ENCODE data around the gene LMO4. TPM values are rescaled to one million over a fixed set of nuclear protein-coding genes. Genes with fewer than 3 reads are reported as not detected.

Gene LMO4
- total RNA-seq, 1 experiment from 2014 or later, result 88.9 TPM

DNA sequence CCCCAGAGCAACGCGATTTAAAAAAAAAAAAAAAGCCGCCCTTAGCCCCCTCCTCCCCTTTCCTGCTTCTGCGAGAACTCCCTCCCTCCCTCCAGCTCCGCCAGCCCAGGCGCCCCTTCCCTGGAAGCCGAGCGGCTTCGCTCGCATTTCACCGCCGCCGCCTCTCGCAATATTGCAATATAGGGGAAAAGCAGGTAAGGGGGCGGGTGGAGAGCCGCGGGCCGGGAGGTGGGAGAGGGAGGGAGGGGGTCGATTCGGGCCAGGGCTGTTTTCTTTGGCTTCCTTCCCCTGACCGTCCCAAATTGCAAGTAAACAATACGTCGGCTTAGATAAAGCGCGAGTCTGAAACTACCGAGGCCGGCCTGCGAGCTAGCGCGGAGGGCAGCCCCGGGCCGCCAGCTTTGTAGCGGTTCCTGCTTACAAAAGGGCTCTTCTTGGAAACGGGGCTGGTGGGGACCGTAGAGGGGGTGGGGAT lies 408 bp downstream of the LMO4 start (continued):
- TF ChIP-seq ATF1 (CRISPR knock-in tag; IDR thresholded peaks at IDR 0.05), result no peak
- TF ChIP-seq, protein P1, sequence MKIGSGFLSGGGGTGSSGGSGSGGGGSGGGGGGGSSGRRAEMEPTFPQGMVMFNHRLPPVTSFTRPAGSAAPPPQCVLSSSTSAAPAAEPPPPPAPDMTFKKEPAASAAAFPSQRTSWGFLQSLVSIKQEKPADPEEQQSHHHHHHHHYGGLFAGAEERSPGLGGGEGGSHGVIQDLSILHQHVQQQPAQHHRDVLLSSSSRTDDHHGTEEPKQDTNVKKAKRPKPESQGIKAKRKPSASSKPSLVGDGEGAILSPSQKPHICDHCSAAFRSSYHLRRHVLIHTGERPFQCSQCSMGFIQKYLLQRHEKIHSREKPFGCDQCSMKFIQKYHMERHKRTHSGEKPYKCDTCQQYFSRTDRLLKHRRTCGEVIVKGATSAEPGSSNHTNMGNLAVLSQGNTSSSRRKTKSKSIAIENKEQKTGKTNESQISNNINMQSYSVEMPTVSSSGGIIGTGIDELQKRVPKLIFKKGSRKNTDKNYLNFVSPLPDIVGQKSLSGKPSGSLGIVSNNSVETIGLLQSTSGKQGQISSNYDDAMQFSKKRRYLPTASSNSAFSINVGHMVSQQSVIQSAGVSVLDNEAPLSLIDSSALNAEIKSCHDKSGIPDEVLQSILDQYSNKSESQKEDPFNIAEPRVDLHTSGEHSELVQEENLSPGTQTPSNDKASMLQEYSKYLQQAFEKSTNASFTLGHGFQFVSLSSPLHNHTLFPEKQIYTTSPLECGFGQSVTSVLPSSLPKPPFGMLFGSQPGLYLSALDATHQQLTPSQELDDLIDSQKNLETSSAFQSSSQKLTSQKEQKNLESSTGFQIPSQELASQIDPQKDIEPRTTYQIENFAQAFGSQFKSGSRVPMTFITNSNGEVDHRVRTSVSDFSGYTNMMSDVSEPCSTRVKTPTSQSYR (CRISPR knock-in tag; IDR thresholded peaks at IDR 0.05), result no peak
- no peak for TF ChIP-seq NFATC4 (CRISPR knock-in tag; IDR thresholded peaks at IDR 0.05)
- TF ChIP-seq TP53 (CRISPR knock-in tag; IDR thresholded peaks at IDR 0.05), result no peak

- H3K27me3 Mint-ChIP-seq (ENCODE audit: low read depth), result no peaks in the 10 kb centered on the region
- H3K27ac Mint-ChIP-seq, result peak overlapping the region; percentile 99
- no peaks in the 10 kb centered on the region for H3K9me3 Mint-ChIP-seq
- H3K36me3 Mint-ChIP-seq, result peaks cover 24% of the 10 kb centered on the region
- peaks cover 42% of the 10 kb centered on the region for H3K4me1 Mint-ChIP-seq
- ATAC-seq (no peak), DNase-seq (ENCODE audit: low spot score) (no peak)
- ChIA-PET CTCF (interaction anchor here (1.7 kb wide), 1 partner anchor 49 kb away, joined by 5 read pairs; no protein-coding TSS in a partner anchor), POLR2A (interaction anchor here (0.6 to 3.4 kb wide), 5 partner anchors 17 to 967 kb away, joined by 3 to 20 read pairs (median 4); partner anchors contain the start of genes HS2ST1 and SELENOF)
- H3K4me3 Mint-ChIP-seq, result peak overlapping the region; percentile 85
- no peak for TF ChIP-seq OVOL2 (CRISPR knock-in tag; IDR thresholded peaks at IDR 0.05; ENCODE audit: borderline replicate concordance)
- TF ChIP-seq ZNF121 (CRISPR knock-in tag; IDR thresholded peaks at IDR 0.05), result no peak
- no peak for TF ChIP-seq TCF7 (CRISPR knock-in tag; IDR thresholded peaks at IDR 0.05; ENCODE audit: low read depth)
- no peak for TF ChIP-seq PRDM15 (CRISPR knock-in tag; IDR thresholded peaks at IDR 0.05)
- no peak for TF ChIP-seq STAT6 (CRISPR knock-in tag; conservative IDR thresholded peaks at IDR 0.05; ENCODE audit: low read depth)
- TF ChIP-seq CREM (CRISPR knock-in tag; IDR thresholded peaks at IDR 0.05), result no peak
- TF ChIP-seq ATF1 (CRISPR knock-in tag; IDR thresholded peaks at IDR 0.05), result no peak
- TF ChIP-seq EMX1 (CRISPR knock-in tag; IDR thresholded peaks at IDR 0.05), result no peak
- no peak for TF ChIP-seq NR2C2 (CRISPR knock-in tag; IDR thresholded peaks at IDR 0.05)
- TF ChIP-seq, protein P2, sequence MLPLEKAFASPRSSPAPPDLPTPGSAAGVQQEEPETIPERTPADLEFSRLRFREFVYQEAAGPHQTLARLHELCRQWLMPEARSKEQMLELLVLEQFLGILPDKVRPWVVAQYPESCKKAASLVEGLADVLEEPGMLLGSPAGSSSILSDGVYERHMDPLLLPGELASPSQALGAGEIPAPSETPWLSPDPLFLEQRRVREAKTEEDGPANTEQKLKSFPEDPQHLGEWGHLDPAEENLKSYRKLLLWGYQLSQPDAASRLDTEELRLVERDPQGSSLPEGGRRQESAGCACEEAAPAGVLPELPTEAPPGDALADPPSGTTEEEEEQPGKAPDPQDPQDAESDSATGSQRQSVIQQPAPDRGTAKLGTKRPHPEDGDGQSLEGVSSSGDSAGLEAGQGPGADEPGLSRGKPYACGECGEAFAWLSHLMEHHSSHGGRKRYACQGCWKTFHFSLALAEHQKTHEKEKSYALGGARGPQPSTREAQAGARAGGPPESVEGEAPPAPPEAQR (CRISPR knock-in tag; IDR thresholded peaks at IDR 0.05), result no peak
- no peak for TF ChIP-seq SMAD4 (CRISPR knock-in tag; IDR thresholded peaks at IDR 0.05)
- TF ChIP-seq, protein P3, sequence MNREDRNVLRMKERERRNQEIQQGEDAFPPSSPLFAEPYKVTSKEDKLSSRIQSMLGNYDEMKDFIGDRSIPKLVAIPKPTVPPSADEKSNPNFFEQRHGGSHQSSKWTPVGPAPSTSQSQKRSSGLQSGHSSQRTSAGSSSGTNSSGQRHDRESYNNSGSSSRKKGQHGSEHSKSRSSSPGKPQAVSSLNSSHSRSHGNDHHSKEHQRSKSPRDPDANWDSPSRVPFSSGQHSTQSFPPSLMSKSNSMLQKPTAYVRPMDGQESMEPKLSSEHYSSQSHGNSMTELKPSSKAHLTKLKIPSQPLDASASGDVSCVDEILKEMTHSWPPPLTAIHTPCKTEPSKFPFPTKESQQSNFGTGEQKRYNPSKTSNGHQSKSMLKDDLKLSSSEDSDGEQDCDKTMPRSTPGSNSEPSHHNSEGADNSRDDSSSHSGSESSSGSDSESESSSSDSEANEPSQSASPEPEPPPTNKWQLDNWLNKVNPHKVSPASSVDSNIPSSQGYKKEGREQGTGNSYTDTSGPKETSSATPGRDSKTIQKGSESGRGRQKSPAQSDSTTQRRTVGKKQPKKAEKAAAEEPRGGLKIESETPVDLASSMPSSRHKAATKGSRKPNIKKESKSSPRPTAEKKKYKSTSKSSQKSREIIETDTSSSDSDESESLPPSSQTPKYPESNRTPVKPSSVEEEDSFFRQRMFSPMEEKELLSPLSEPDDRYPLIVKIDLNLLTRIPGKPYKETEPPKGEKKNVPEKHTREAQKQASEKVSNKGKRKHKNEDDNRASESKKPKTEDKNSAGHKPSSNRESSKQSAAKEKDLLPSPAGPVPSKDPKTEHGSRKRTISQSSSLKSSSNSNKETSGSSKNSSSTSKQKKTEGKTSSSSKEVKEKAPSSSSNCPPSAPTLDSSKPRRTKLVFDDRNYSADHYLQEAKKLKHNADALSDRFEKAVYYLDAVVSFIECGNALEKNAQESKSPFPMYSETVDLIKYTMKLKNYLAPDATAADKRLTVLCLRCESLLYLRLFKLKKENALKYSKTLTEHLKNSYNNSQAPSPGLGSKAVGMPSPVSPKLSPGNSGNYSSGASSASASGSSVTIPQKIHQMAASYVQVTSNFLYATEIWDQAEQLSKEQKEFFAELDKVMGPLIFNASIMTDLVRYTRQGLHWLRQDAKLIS (CRISPR knock-in tag; IDR thresholded peaks at IDR 0.05; ENCODE audit: borderline replicate concordance), result no peak
- TF ChIP-seq, protein P4, sequence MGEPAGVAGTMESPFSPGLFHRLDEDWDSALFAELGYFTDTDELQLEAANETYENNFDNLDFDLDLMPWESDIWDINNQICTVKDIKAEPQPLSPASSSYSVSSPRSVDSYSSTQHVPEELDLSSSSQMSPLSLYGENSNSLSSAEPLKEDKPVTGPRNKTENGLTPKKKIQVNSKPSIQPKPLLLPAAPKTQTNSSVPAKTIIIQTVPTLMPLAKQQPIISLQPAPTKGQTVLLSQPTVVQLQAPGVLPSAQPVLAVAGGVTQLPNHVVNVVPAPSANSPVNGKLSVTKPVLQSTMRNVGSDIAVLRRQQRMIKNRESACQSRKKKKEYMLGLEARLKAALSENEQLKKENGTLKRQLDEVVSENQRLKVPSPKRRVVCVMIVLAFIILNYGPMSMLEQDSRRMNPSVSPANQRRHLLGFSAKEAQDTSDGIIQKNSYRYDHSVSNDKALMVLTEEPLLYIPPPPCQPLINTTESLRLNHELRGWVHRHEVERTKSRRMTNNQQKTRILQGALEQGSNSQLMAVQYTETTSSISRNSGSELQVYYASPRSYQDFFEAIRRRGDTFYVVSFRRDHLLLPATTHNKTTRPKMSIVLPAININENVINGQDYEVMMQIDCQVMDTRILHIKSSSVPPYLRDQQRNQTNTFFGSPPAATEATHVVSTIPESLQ (CRISPR knock-in tag; IDR thresholded peaks at IDR 0.05), result no peak
- TF ChIP-seq ZNF219 (CRISPR knock-in tag; IDR thresholded peaks at IDR 0.05; ENCODE audit: borderline replicate concordance), result no peak
- TF ChIP-seq FOXJ3 (CRISPR knock-in tag; IDR thresholded peaks at IDR 0.05; ENCODE audit: borderline replicate concordance), result no peak
Measured at GRCh38 chr1:87329526-87330056, 911 bp downstream of the LMO4 start.

All from WTC11 (cell line).